K562 (cell line): ENCODE data around the gene PRSS8. TPM values are rescaled to one million over a fixed set of nuclear protein-coding genes. Genes with fewer than 3 reads are reported as not detected.

ENCODE experiments used
- ATAC-seq: fragments of 200-7000 bp; cut with Tn5 transposase; 3 replicates; pipeline ENCODE4 v1.9.1; 2020; ENCODE audit warnings: moderate library complexity
- BruUV-seq: library from RNA; stranded (reverse); fragments of 400-500 nt; replicated peaks from 2 replicates; lab custom pipeline; 2021; lab: Mats Ljungman, UMichigan
- CTCF ChIA-PET: fragments of 300-600 bp; formaldehyde crosslinking; extraction: SDS; loops from one replicate; lab custom pipeline; 2021; ENCODE audit warnings: low intra/inter-chr PET ratio; lab: Yijun Ruan, JAX
- POLR2A ChIA-PET: fragments of 300-600, 350-650 bp; sonication (Branson Sonifier 250); formaldehyde crosslinking; extraction: SDS; loops from one replicate; lab custom pipeline; 2021; ENCODE audit warnings: antibody characterized with exemption, inconsistent platforms; lab: Yijun Ruan, JAX
- DNase-seq, 4 experiments: peaks; one replicate each; pipeline versions ENCODE4 v3.0.0 to v3.0.0-alpha.2; 2011 to 2018; ENCODE audit warnings: low spot score in 3 of 4, mixed read lengths in 3 of 4; ENCODE audit errors: extremely low read depth in 1 of 4
- FAIRE-seq: peaks from 2 replicates; lab custom pipeline; 2011; peaks lifted over from hg19 to GRCh38; lab: Jason Lieb, UNC
- H2AFZ ChIP-seq: 2 replicates; pipeline ENCODE4 v1.6.0; 2011; ENCODE audit warnings: low read depth, low read length, control low read depth, inconsistent platforms
- H3K27ac ChIP-seq: fragments of 200-600 bp; 3 replicates; pipeline ENCODE4 v1.8.0; 2011; ENCODE audit warnings: low read depth, mild to moderate bottlenecking, control low read depth, inconsistent platforms, low read length, moderate library complexity, mixed read lengths; ENCODE audit errors: extremely low read depth
- H3K27me3 ChIP-seq, 2 experiments: fragments of 300-600 bp in 1 of 2; 2 replicates in 1 of 2; 3 replicates in 1 of 2; pipeline versions ENCODE4 v1.6.0 to v1.8.0; 2011; ENCODE audit warnings: inconsistent platforms in 2 of 2, low read length in 2 of 2, mild to moderate bottlenecking in 1 of 2, mixed read lengths in 1 of 2, moderate library complexity in 1 of 2; ENCODE audit not compliant: control insufficient read depth in 2 of 2, insufficient read depth in 2 of 2
- H3K36me3 ChIP-seq: fragments of 300-600 bp; 3 replicates; pipeline ENCODE4 v1.8.0; 2011; ENCODE audit warnings: mild to moderate bottlenecking, low read length, inconsistent platforms; ENCODE audit not compliant: control insufficient read depth, insufficient read depth
- H3K4me1 ChIP-seq, 2 experiments: fragments of 200-600 bp in 1 of 2; replicated peaks in 1 of 2; 2 replicates in 1 of 2; 3 replicates in 1 of 2; pipeline versions ENCODE4 v1.5.1 to v1.8.0; 2011; ENCODE audit warnings: inconsistent platforms in 2 of 2, low read length in 2 of 2, mild to moderate bottlenecking in 1 of 2, mixed read lengths in 1 of 2, moderate library complexity in 1 of 2; ENCODE audit not compliant: control insufficient read depth in 2 of 2, insufficient read depth in 2 of 2
- H3K4me2 ChIP-seq: 2 replicates; pipeline ENCODE4 v1.6.1; 2011; ENCODE audit warnings: low read length, control low read depth, inconsistent platforms, mixed read lengths; ENCODE audit not compliant: insufficient read depth
- H3K4me3 ChIP-seq: fragments of 200-600 bp; sonication (generic), shearing (Covaris generic); 2 replicates; pipeline ENCODE4 v1.5.1; 2016; ENCODE audit warnings: control low read depth, inconsistent platforms
- H3K79me2 ChIP-seq: fragments of 200-600 bp; 3 replicates; pipeline ENCODE4 v1.8.0; 2011; ENCODE audit warnings: low read length, inconsistent platforms; ENCODE audit not compliant: control insufficient read depth, insufficient read depth
- H3K9ac ChIP-seq, 2 experiments: 2 replicates each; pipeline versions ENCODE4 v1.6.0 to v1.6.1; 2011; ENCODE audit warnings: low read depth in 2 of 2, low read length in 2 of 2, control low read depth in 1 of 2, inconsistent platforms in 1 of 2, mild to moderate bottlenecking in 1 of 2, mixed read lengths in 1 of 2; ENCODE audit not compliant: insufficient read depth in 1 of 2
- H3K9me1 ChIP-seq: one replicate; pipeline ENCODE4 v1.6.0; 2011; ENCODE audit warnings: inconsistent platforms, mild to moderate bottlenecking, low read length, moderate library complexity; ENCODE audit not compliant: control insufficient read depth, insufficient read depth
- H3K9me3 ChIP-seq: replicated peaks from 2 replicates; pipeline ENCODE4 v1.5.1; 2011; ENCODE audit warnings: low read depth, low read length, inconsistent platforms; ENCODE audit not compliant: control insufficient read depth, insufficient read depth
- H4K20me1 ChIP-seq: replicated peaks from 2 replicates; pipeline ENCODE4 v1.6.1; 2011; ENCODE audit warnings: low read length, inconsistent platforms, mixed read lengths; ENCODE audit not compliant: control insufficient read depth, insufficient read depth
- CHCHD3 ChIP-seq: fragments of 250-450 bp; sonication (Bioruptor Pico); IDR thresholded peaks from 2 replicates; pipeline ENCODE4 v2.1.2; 2022; ENCODE audit warnings: mild to moderate bottlenecking
- GABPB1 ChIP-seq: sonication (generic); formaldehyde crosslinking; IDR thresholded peaks from 2 replicates; pipeline ENCODE4 v1.8.0; 2022; ENCODE audit warnings: mild to moderate bottlenecking, missing genetic modification reagents
- HDAC3 ChIP-seq: fragments of 450-650 bp; IDR thresholded peaks from 2 replicates; pipeline ENCODE4 v1.6.1; 2018; ENCODE audit warnings: borderline replicate concordance, mild to moderate bottlenecking, moderate library complexity; ENCODE audit not compliant: partially characterized antibody
- KAT7 ChIP-seq: sonication (generic); formaldehyde crosslinking; IDR thresholded peaks from 2 replicates; pipeline ENCODE4 v1.8.0; 2022; ENCODE audit warnings: missing genetic modification reagents, mild to moderate bottlenecking, borderline replicate concordance
- KLF6 ChIP-seq: fragments of 250-450 bp; sonication (Bioruptor Pico); IDR thresholded peaks from 2 replicates; pipeline ENCODE4 v1.4.0; 2020; ENCODE audit warnings: mild to moderate bottlenecking, moderate library complexity, borderline replicate concordance
- LARP7 ChIP-seq: fragments of 450-650 bp; IDR thresholded peaks from 2 replicates; pipeline ENCODE4 v1.6.1; 2016
- NELFE ChIP-seq: IDR thresholded peaks from 2 replicates; pipeline ENCODE4 v1.6.1; 2011; ENCODE audit warnings: mild to moderate bottlenecking; ENCODE audit not compliant: insufficient read depth, insufficient read length
- POLR3G ChIP-seq: IDR thresholded peaks from 2 replicates; pipeline ENCODE4 v1.6.1; 2011; ENCODE audit not compliant: insufficient read length, insufficient replicate concordance; ENCODE audit errors: extremely low read depth
- RBFOX2 ChIP-seq: fragments of 200-400 bp; formaldehyde crosslinking; IDR thresholded peaks from 2 replicates; pipeline ENCODE4 v1.6.1; 2017; ENCODE audit warnings: low read depth, mild to moderate bottlenecking, low read length, moderate library complexity
- SMAD4 ChIP-seq: fragments of 250-450 bp; sonication (Bioruptor Pico); conservative IDR thresholded peaks from 2 replicates; pipeline ENCODE4 v1.8.0; 2021; ENCODE audit warnings: inconsistent platforms, mild to moderate bottlenecking, moderate library complexity
- ZNF354B ChIP-seq: fragments of 250-450 bp; sonication (Bioruptor Pico); IDR thresholded peaks from 2 replicates; pipeline ENCODE4 v1.4.0; 2020
- ZNF408 ChIP-seq: fragments of 250-450 bp; sonication (Bioruptor Pico); IDR thresholded peaks from 2 replicates; pipeline ENCODE4 v1.4.0; 2020; ENCODE audit warnings: low read depth, mild to moderate bottlenecking, moderate library complexity
- ZNF41 ChIP-seq: fragments of 250-450 bp; sonication (Bioruptor Pico); conservative IDR thresholded peaks from 2 replicates; pipeline ENCODE4 v1.4.0; 2020; ENCODE audit warnings: mild to moderate bottlenecking
- WGBS: fragments of 100-300 bp; shearing (Covaris generic); methylation state at CpG from one replicate; pipeline ENCODE4 v1.1.6; 2016; ENCODE audit warnings: low coverage, mixed read lengths; ENCODE audit not compliant: insufficient coverage; ENCODE audit errors: missing lambda C conversion rate; 5-methylcytosine and 5-hydroxymethylcytosine counted together
- in situ Hi-C: fragments of 300-500 bp; cut with MboI; formaldehyde crosslinking; loops from 4 replicates; pipeline ENCODE4 v1.15.0; 2018; ENCODE audit warnings: inconsistent platforms, mixed read lengths
- intact Hi-C: fragments of 100-400 bp; cut with micrococcal nuclease; formaldehyde crosslinking; loops from 2 replicates; pipeline ENCODE4 v1.14.2; 2022
- polyA plus RNA-seq, 8 experiments: library from polyadenylated mRNA; depleted of rRNA in 4 of 8; stranded (reverse) in 5 of 8; unstranded in 3 of 8; fragments of >200 nt; fragmentation: Nextera tagmentation in 2 of 8; fragmentation: Illumina TruSeq in 1 of 8; extraction: Ambion mirVana in 2 of 8; extraction: Trizol in 1 of 8; gene quantifications; 2 replicates each; pipeline versions ENCODE4 v1.2.1 to v1.2.3, GENCODE V29; 2011 to 2014; ENCODE audit warnings: inconsistent platforms in 1 of 8, missing spikeins in 1 of 8
- total RNA-seq, 7 experiments: library from RNA; depleted of rRNA in 6 of 7; stranded (reverse); fragments of >200 nt in 6 of 7; fragmentation: Illumina TruSeq in 2 of 7; extraction: Trizol in 2 of 7; gene quantifications; 2 replicates each; pipeline versions ENCODE4 v1.2.1 to v1.2.3, GENCODE V29; 2011 to 2021; ENCODE audit warnings: low replicate concordance in 1 of 7
- TF ChIP-seq, protein P1 (sequence below): fragments of 450-650 bp; IDR thresholded peaks from 2 replicates; pipeline ENCODE4 v1.7.1; 2018; ENCODE audit warnings: mild to moderate bottlenecking, low read depth; ENCODE audit not compliant: partially characterized antibody
- TF ChIP-seq, protein P2 (sequence below): fragments of 450-650 bp; IDR thresholded peaks from 2 replicates; pipeline ENCODE4 v1.6.1; 2017; ENCODE audit warnings: mild to moderate bottlenecking, moderate library complexity

Gene PRSS8
- total and polyA plus RNA-seq, 9 of the 15 experiments (the other 6 are each of a cell fraction or from before 2014, with no cell fraction given): 0.25 to 3.9 (median 1.3) TPM; not detected in 1

- TF ChIP-seq, protein P1, sequence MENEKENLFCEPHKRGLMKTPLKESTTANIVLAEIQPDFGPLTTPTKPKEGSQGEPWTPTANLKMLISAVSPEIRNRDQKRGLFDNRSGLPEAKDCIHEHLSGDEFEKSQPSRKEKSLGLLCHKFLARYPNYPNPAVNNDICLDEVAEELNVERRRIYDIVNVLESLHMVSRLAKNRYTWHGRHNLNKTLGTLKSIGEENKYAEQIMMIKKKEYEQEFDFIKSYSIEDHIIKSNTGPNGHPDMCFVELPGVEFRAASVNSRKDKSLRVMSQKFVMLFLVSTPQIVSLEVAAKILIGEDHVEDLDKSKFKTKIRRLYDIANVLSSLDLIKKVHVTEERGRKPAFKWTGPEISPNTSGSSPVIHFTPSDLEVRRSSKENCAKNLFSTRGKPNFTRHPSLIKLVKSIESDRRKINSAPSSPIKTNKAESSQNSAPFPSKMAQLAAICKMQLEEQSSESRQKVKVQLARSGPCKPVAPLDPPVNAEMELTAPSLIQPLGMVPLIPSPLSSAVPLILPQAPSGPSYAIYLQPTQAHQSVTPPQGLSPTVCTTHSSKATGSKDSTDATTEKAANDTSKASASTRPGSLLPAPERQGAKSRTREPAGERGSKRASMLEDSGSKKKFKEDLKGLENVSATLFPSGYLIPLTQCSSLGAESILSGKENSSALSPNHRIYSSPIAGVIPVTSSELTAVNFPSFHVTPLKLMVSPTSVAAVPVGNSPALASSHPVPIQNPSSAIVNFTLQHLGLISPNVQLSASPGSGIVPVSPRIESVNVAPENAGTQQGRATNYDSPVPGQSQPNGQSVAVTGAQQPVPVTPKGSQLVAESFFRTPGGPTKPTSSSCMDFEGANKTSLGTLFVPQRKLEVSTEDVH: no peak
- TF ChIP-seq ZNF41 (CRISPR knock-in tag): no peak
- TF ChIP-seq KLF6: no peak
Observed at GRCh38 chr16:31085411-31085810, 50.1 kb downstream of the PRSS8 start (continued).

DNA sequence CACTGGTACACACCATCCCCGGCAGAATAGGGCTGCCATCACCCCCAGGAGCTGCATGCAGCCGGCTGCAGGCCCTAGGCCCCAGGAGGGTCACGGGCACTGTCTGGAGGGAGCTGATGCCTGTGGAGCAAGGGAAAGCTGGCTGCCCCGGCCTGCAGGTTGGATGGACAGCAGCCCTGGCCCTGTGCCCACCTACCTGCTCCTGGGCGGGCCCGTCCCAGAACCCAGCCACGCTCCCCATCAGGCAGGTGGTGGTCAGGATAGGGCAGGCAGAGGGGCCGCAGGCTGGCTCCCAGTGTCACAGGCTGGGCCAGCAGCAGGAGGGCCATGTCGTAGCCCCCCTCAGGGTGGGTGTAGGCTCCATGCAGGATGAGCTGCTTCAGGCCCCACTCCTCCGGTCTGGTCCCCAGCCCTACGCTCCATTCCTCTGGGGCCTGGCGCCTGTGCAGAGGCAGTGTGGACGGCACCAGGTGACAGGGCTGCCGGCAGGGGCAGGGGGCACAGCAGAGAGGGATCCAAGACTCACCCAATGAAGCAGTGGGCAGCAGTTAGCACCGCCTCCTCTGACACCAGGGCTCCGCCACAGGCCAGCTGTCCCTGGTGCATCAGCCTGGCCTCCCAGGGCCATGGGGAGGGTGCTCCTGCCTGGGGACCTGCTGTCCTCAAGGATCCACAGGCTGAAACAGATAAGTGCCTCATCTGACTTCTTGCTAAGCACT is 50.8 kb downstream of the PRSS8 start:
- Histone ChIP-seq H3K4me2 (no peak overlapping the region), H3K9ac (peak overlapping the region in 1 of 2 experiments; percentile 33; a peak in 1 of 4 replicates), H3K9me3 (no peaks in the 10 kb centered on the region), H3K9me1 (no peaks in the 10 kb centered on the region), H3K27me3 (no peaks in the 10 kb centered on the region), H4K20me1 (0 out of 2 replicates have a peak, but pooled peaks cover 5% of the 10 kb centered on the region), H2AFZ (no peak overlapping the region), H3K4me1 (peaks cover 0 to 74% of the 10 kb centered on the region in 2 experiments; a peak in 3 of 5 replicates), H3K79me2 (no peaks in the 10 kb centered on the region; the same call in 2 of the 3 replicates), H3K36me3 (peaks cover 59% of the 10 kb centered on the region; the same call in 2 of the 3 replicates), H3K4me3 (no peak overlapping the region), H3K27ac (no peak overlapping the region)
- no TSS peak for BruUV-seq
- in situ Hi-C loops: no loop called here
- ATAC-seq (no peak), FAIRE-seq (no peak), DNase-seq (no peak)
- WGBS: 92% methylated on average over 15 of the region's 16 CpGs
- CTCF ChIA-PET: no interaction called here
- intact Hi-C loops: no loop called here
- POLR2A ChIA-PET: interaction anchor here (0.6 to 3.4 kb wide), 10 partner anchors 10 to 134 kb away, joined by 3 to 32 read pairs (median 3); partner anchors contain the start of genes KAT8, VKORC1, ZNF646 and ZNF668
- TF ChIP-seq POLR3G (no peak), ZNF354B (CRISPR knock-in tag) (no peak), SMAD4 (no peak), CHCHD3 (CRISPR knock-in tag) (no peak), HDAC3 (no peak), GABPB1 (CRISPR knock-in tag) (no peak), RBFOX2 (peak; percentile 61), NELFE (no peak), LARP7 (no peak), ZNF408 (CRISPR knock-in tag) (no peak), KAT7 (CRISPR knock-in tag) (no peak)
- TF ChIP-seq, protein P2, sequence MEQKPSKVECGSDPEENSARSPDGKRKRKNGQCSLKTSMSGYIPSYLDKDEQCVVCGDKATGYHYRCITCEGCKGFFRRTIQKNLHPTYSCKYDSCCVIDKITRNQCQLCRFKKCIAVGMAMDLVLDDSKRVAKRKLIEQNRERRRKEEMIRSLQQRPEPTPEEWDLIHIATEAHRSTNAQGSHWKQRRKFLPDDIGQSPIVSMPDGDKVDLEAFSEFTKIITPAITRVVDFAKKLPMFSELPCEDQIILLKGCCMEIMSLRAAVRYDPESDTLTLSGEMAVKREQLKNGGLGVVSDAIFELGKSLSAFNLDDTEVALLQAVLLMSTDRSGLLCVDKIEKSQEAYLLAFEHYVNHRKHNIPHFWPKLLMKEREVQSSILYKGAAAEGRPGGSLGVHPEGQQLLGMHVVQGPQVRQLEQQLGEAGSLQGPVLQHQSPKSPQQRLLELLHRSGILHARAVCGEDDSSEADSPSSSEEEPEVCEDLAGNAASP: no peak
